ENCODE results near the gene MEF2B. TPM values are rescaled to one million over a fixed set of nuclear protein-coding genes. Genes with fewer than 3 reads are reported as not detected.

Gene MEF2B
- total and polyA plus RNA-seq, 10 of the 15 experiments (the other 5 are each of a cell fraction or from before 2014, with no cell fraction given): 0.09 to 33.0 (median 8.9) TPM

DNA sequence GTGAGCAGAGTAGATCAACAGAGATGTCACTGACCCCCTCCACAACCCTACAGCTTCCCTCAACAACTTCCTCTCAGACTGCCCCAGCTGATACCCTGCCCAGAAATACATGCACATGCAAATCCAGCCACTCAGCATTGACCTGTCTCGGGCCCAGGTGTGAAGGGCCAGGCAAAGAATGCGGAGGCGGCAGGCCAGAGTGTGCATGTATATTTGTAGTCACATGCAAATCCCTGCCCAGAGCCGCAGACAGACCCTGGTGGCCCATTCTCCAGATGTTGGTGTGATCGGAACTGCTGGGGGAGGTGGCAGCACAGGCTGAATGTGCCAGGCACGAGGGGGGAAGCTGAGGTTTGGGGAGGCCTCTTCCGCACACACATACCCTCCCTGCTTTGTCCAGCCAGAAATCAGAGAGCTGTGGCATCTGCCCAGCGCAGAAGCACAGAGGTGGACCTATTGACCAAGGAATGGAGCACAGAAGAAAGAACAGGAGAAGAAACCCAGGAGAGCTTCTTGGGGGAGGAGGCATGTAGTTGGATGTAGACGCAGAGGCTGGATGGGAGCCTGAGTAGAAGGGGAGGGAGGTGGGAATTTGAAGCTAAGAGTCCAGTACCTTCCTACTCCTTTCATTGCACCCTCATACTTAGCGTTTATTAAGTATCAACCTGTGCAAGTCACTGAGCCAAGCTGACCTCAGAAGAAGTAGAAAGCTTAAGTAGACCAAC, 14.4 kb downstream of the MEF2B start (continued):
- TF ChIP-seq ZNF592 (IDR thresholded peaks at IDR 0.05) (no peak), SREBF2 (IDR thresholded peaks at IDR 0.05; ENCODE audit: low read length) (no peak), CBX5 (IDR thresholded peaks at IDR 0.05; ENCODE audit: low read depth) (no peak), FOXM1 (IDR thresholded peaks at IDR 0.05; ENCODE audit: low read depth, low read length) (0 out of 2 replicates have a peak, but pooled peaks have one; percentile 40), SMARCA5 (IDR thresholded peaks at IDR 0.05) (peak; percentile 32; the same call in 1 of the 2 replicates), IRF3 (IDR thresholded peaks at IDR 0.05) (no peak), KLF5 (IDR thresholded peaks at IDR 0.05; ENCODE audit: partially characterized antibody) (no peak), DPF2 (IDR thresholded peaks at IDR 0.05) (0 out of 2 replicates have a peak, but pooled peaks have one; percentile 34), JUND (IDR thresholded peaks at IDR 0.05; ENCODE audit: low read depth, low read length) (no peak), ZSCAN29 (IDR thresholded peaks at IDR 0.05) (no peak), PAX5 (IDR thresholded peaks at IDR 0.05; ENCODE audit: borderline replicate concordance, low read depth, low read length) (peak; percentile 25; the same call in 1 of the 2 replicates), STAT3 (IDR thresholded peaks at IDR 0.05; ENCODE audit: low read depth, low read length) (no peak), HDAC2 (IDR thresholded peaks at IDR 0.05) (no peak; the same call in 1 of the 2 replicates), PML (IDR thresholded peaks at IDR 0.05; ENCODE audit: low read length) (no peak), POLR2AphosphoS2 (IDR thresholded peaks at IDR 0.05; ENCODE audit: low read depth, low read length) (no peak), ZNF384 (IDR thresholded peaks at IDR 0.05; ENCODE audit: borderline replicate concordance, low read depth, low read length) (no peak), RB1 (IDR thresholded peaks at IDR 0.05; ENCODE audit: borderline replicate concordance) (no peak), MEF2A (IDR thresholded peaks at IDR 0.05; ENCODE audit: insufficient read depth, low read depth, low read length) (peak; percentile 75), CBX3 (IDR thresholded peaks at IDR 0.05; ENCODE audit: borderline replicate concordance, low read depth) (no peak), SIN3A (IDR thresholded peaks at IDR 0.05; ENCODE audit: low read depth, low read length) (no peak), TCF7 (IDR thresholded peaks at IDR 0.05; ENCODE audit: borderline replicate concordance) (no peak), SIX5 (IDR thresholded peaks at IDR 0.05; ENCODE audit: low read depth, low read length, severe bottlenecking) (no peak), BACH1 (IDR thresholded peaks at IDR 0.05; ENCODE audit: borderline replicate concordance) (peak; percentile 44; the same call in 1 of the 2 replicates)
- TF ChIP-seq, protein P1, sequence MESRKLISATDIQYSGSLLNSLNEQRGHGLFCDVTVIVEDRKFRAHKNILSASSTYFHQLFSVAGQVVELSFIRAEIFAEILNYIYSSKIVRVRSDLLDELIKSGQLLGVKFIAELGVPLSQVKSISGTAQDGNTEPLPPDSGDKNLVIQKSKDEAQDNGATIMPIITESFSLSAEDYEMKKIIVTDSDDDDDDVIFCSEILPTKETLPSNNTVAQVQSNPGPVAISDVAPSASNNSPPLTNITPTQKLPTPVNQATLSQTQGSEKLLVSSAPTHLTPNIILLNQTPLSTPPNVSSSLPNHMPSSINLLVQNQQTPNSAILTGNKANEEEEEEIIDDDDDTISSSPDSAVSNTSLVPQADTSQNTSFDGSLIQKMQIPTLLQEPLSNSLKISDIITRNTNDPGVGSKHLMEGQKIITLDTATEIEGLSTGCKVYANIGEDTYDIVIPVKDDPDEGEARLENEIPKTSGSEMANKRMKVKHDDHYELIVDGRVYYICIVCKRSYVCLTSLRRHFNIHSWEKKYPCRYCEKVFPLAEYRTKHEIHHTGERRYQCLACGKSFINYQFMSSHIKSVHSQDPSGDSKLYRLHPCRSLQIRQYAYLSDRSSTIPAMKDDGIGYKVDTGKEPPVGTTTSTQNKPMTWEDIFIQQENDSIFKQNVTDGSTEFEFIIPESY (IDR thresholded peaks at IDR 0.05): no peak
- TF ChIP-seq, protein P2, sequence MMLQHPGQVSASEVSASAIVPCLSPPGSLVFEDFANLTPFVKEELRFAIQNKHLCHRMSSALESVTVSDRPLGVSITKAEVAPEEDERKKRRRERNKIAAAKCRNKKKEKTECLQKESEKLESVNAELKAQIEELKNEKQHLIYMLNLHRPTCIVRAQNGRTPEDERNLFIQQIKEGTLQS (IDR thresholded peaks at IDR 0.05; ENCODE audit: borderline replicate concordance, extremely low read depth, low read depth, low read length): no peak
